HepG2 (cell line): ENCODE results near the gene GAL3ST1.
"Not testable (repeated sequence)": the region's sequence is repeated elsewhere in the genome, so short reads cannot be mapped to it uniquely, and the experiment has no call there.

Source experiments
- EZH2 ChIP-seq: conservative IDR thresholded peaks from 2 replicates; pipeline ENCODE4 v1.6.1; 2012; ENCODE audit warnings: mild to moderate bottlenecking, low read depth, low read length, moderate library complexity
- HOXA9 ChIP-seq: sonication (generic); formaldehyde crosslinking; IDR thresholded peaks from 2 replicates; pipeline ENCODE4 v1.8.1; 2022; ENCODE audit warnings: missing genetic modification reagents, mild to moderate bottlenecking, moderate library complexity, borderline replicate concordance
- MAX ChIP-seq: IDR thresholded peaks from 2 replicates; pipeline ENCODE4 v1.6.1; 2012; ENCODE audit warnings: inconsistent platforms
- MAZ ChIP-seq, 2 experiments: sonication (generic) in 1 of 2; formaldehyde crosslinking in 1 of 2; IDR thresholded peaks; 2 replicates each; pipeline versions ENCODE4 v1.5.0 to v1.6.1; 2012 to 2020; ENCODE audit warnings: low read depth in 2 of 2, mild to moderate bottlenecking in 2 of 2, borderline replicate concordance in 1 of 2, improper control_type of control experiment in 1 of 2, low read length in 1 of 2, missing genetic modification reagents in 1 of 2, moderate library complexity in 1 of 2
- PBX3 ChIP-seq: sonication (generic); formaldehyde crosslinking; IDR thresholded peaks from 2 replicates; pipeline ENCODE4 v1.8.1; 2023; ENCODE audit warnings: missing genetic modification reagents, inconsistent platforms, borderline replicate concordance
- PLRG1 ChIP-seq: fragments of 450-650 bp; conservative IDR thresholded peaks from 2 replicates; pipeline ENCODE4 v1.6.1; 2016
- ZBTB21 ChIP-seq: sonication (generic); formaldehyde crosslinking; IDR thresholded peaks from 2 replicates; pipeline ENCODE4 v1.4.0; 2020; ENCODE audit warnings: missing genetic modification reagents

GRCh38 chr22:30560643-30561202, 13.7 kb downstream of the GAL3ST1 start:
- not testable (repeated sequence) for TF ChIP-seq EZH2; MAZ (IDR thresholded peaks at IDR 0.05; ENCODE audit: borderline replicate concordance, low read depth, low read length); MAZ (CRISPR knock-in tag; IDR thresholded peaks at IDR 0.05; ENCODE audit: low read depth); MAX; HOXA9 (CRISPR knock-in tag); PLRG1; PBX3 (CRISPR knock-in tag); ZBTB21 (CRISPR knock-in tag)
